ENCODE measurements around the gene PARD3B.

DNA sequence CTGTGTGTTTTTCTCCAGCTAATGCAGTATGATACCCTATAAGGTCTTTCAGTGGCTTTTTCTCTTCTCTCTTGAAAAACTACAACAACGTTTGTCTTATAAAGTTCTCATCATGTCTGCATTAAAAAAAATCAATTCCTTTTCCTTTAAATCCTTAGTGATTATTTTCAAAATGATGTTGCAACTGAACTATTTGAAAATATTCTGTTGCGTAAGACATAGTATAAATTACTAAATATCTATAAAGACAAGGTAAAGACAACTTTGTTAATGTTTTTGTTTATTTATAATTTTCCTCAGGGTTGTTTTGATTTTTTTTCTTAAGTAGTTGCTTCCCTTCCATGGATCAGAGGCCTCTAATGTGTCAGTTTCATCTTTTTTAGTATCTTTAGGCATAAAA lies 21.2 kb downstream of the PARD3B start:
- no peak for TF ChIP-seq ZNF384 (IDR thresholded peaks at IDR 0.05)
- TF ChIP-seq BHLHE40 (IDR thresholded peaks at IDR 0.05; ENCODE audit: borderline replicate concordance): no peak
- TF ChIP-seq FOXK2 (IDR thresholded peaks at IDR 0.05): no peak
- no peak for TF ChIP-seq SUZ12 (IDR thresholded peaks at IDR 0.05)
- TF ChIP-seq FOXM1 (IDR thresholded peaks at IDR 0.05; ENCODE audit: borderline replicate concordance): no peak
